AG20443 (cell line): ENCODE data around the gene COA8.

Experiments
- DNase-seq: peaks from one replicate; pipeline ENCODE4 v3.0.0; 2012; ENCODE audit warnings: low spot score, mixed read lengths

COA8 gene

GRCh38 chr14:103549361-103550311, 13.1 kb upstream of the COA8 start:
- DNase-seq: no peak

- no peak for DNase-seq
Measured at GRCh38 chr14:103550451-103551337, 12.1 kb upstream of the COA8 start.

GRCh38 chr14:103551338-103551762, 11.4 kb upstream of the COA8 start:
- peak; percentile 67 for DNase-seq

GRCh38 chr14:103552011-103552845, 10.5 kb upstream of the COA8 start:
- DNase-seq: peak; percentile 76

GRCh38 chr14:103552846-103553210, 9.9 kb upstream of the COA8 start:
- DNase-seq: no peak

- no peak for DNase-seq
Measured at GRCh38 chr14:103555559-103556337, 7.0 kb upstream of the COA8 start.

DNA sequence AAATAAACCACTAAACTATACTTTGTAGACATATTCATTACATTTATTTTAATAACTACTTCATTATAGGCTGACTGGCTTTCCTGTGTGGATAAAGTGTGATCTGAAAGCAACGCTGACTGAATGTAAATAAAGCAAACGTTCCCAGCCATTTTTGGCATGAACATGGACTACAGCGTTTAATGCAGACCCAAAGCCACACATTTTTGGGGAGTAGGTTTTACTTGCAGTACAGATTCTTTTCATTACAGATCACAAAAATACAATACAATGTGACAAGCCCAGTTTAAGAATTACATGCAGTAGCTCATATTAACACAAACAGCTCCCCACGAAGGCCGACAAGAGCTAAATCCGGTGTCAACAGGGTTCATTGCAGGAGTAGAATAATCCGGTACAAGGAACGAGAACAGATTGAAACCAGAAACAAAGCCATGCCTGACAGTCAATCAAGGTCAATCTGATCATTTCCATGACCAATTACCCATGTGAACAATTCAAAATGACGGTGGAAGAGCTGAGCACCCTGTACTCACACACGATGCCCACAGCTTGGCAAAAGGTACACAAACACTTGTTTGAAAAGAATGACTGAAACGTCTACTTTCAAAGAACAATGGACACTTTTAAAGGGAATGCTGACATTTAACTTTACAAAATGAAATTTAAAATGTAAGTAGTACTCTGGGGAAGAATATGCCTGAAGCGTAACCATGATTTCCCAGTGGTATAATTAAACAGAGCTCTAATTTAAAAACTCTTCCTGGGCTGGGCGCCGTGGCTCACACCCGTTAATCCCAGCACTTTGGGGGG, 5.6 kb upstream of the COA8 start:
- no peak for DNase-seq

GRCh38 chr14:103558071-103558882, 4.5 kb upstream of the COA8 start:
- peak; percentile 64 for DNase-seq

DNA sequence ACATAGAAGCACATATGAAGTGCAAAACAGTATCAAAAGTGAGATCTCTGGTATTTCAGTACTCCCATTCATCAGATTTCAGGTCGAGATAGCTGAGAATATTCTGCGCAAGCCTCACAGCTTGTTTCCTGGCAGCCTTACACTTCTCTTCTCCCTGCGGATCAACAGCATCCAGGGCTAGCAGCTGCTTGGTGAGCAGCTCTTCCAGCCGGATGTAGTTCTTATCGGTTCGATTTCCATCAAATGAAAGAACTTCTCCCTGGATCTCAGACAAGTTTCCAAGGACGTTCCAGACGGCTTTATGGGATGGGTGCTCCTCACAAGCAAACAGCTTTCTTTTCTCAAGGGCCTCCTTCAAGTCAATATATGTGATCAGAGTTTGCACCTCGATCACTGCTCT, 3.0 kb upstream of the COA8 start:
- DNase-seq: no peak

DNA sequence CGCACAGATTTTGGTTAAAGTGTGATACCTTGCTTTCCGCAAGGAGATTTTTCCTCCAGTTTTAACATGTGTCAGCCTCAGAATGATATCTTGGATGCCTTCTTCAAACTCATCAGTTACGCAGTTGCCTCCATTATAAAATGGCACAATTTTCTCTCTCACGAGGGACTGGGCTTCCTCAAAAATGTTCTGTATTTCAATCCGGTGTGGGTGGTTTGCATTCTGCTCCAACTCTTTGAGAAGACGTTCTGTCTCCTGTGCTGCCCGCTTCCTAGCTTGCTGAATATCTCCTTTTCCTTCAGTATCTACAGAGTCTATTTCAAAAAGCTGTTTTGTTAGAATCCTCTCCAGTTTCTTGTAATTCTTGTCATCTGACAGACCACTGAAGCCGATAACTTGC, 2.1 kb upstream of the COA8 start:
- no peak for DNase-seq

GRCh38 chr14:103561381-103562178, 1.2 kb upstream of the COA8 start:
- peak; percentile 75 for DNase-seq

- DNase-seq: peak; percentile 69
Measured at GRCh38 chr14:103562179-103562428, 656 bp upstream of the COA8 start.

DNA sequence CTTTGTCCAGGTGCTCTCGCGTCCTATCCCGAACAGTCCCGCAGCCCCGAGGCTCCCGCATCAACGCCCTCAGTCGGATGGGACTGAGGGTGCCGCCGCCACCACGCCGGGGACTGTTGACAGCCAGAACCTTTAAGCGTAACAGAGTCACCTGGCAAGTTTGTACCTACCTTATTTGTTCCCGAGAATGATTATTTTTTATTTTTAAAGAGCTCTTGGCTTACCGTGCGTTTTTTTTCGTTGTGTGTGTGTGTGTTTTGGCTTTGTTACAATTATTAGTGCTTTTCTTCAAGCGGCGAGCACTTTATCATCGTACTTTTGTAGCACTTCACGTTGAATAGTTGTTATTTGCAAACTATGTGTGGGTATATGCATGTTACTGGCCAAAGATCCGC, 463 bp downstream of the COA8 start:
- DNase-seq: no peak

GRCh38 chr14:103563844-103564505, 1.2 kb downstream of the COA8 start:
- DNase-seq: no peak

- no peak for DNase-seq
Measured at GRCh38 chr14:103568952-103569351, 6.2 kb downstream of the COA8 start.

DNA sequence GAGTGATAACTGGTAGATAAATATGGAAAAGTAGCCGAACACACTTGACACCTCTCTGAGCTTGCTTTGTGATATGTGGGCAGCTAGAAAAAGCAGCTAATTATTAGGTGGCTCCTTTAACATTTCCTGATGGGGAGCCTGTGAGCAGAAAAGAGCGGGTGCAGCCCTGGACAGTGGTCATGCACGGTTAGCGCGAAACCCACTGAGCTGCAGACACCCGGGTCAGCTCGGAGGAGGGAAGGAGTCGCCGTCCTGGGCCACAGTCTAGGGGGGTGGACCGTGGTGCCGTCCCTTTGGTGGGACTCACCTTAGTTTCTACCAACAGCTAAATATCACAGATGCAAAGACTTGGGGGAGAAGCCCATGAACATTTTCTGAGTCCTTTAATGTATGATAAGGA, 6.6 kb downstream of the COA8 start:
- no peak for DNase-seq

DNA sequence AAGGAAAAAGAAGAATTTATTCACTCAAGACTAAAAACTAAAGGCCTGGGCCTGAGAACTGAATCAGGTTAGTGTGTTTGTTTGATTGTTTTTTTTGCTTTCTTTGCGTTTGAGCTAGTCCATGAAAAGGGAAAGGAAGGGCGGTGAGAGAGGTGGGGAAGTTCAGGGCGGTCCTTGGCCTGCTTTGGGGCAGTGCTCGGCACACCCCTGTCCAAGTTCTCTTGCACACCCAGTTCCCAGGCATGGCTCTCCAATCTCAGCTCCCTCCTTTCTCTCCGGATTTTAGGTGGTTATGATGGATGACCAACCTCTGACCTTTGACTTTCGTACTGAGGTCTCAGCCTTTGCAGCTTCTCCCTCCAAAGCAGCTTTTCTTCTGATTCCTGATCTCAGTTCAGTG, 11.3 kb downstream of the COA8 start:
- DNase-seq: no peak

GRCh38 chr14:103574707-103575285, 12.0 kb downstream of the COA8 start:
- DNase-seq: no peak
